Suppressor macrophage treated with lipopolysaccharide for 1 hour (primary cell): Measurements from ENCODE around the gene CLEC10A.
A peak's percentile ranks its signal among the peaks of the same experiment; 100 is the strongest.
"Not testable (repeated sequence)": the region's sequence is repeated elsewhere in the genome, so short reads cannot be mapped to it uniquely, and the experiment has no call there.

Source experiments
- DNase-seq, 3 donors: peaks; one replicate each; pipeline ENCODE4 v3.0.0-alpha.2; 2020 to 2022

Gene CLEC10A

GRCh38 chr17:7107795-7108559 lies 27.9 kb upstream of the CLEC10A start:
- DNase-seq, result no peak

- no peak for DNase-seq
Measured at GRCh38 chr17:7107012-7107754, 27.1 kb upstream of the CLEC10A start.

GRCh38 chr17:7102421-7102820 lies 22.4 kb upstream of the CLEC10A start:
- DNase-seq, result no peak

- DNase-seq, result no peak
Measured at GRCh38 chr17:7101531-7101930, 21.5 kb upstream of the CLEC10A start.

- not testable (repeated sequence) for DNase-seq
Measured at GRCh38 chr17:7100641-7101379, 20.8 kb upstream of the CLEC10A start.

- DNase-seq, result peak; percentile 39 to 50 (median 47)
Measured at GRCh38 chr17:7098802-7099459, 18.9 kb upstream of the CLEC10A start.

- peak in 1 of 3 donors; percentile 34 for DNase-seq
Measured at GRCh38 chr17:7097940-7098339, 17.9 kb upstream of the CLEC10A start.

GRCh38 chr17:7095625-7096024 lies 15.6 kb upstream of the CLEC10A start:
- peak; percentile 59 to 91 (median 86) for DNase-seq

- no peak for DNase-seq
Measured at GRCh38 chr17:7094652-7095019, 14.6 kb upstream of the CLEC10A start.

GRCh38 chr17:7091311-7092005 lies 11.4 kb upstream of the CLEC10A start:
- not testable (repeated sequence) for DNase-seq

GRCh38 chr17:7089570-7089969 lies 9.5 kb upstream of the CLEC10A start:
- DNase-seq, result not testable (repeated sequence)

- not testable (repeated sequence) for DNase-seq
Measured at GRCh38 chr17:7088442-7088841, 8.4 kb upstream of the CLEC10A start.

- peak; percentile 35 to 58 (median 55) for DNase-seq
Measured at GRCh38 chr17:7084088-7084487, 4.0 kb upstream of the CLEC10A start.

GRCh38 chr17:7083592-7083991 lies 3.5 kb upstream of the CLEC10A start:
- peak; percentile 62 to 79 (median 79) for DNase-seq

- no peak for DNase-seq
Measured at GRCh38 chr17:7081341-7082062, 1.5 kb upstream of the CLEC10A start.

- DNase-seq, result no peak
Measured at GRCh38 chr17:7080456-7081041, 498 bp upstream of the CLEC10A start.

GRCh38 chr17:7078711-7079110 lies 1.3 kb downstream of the CLEC10A start:
- DNase-seq, result no peak

- no peak for DNase-seq
Measured at GRCh38 chr17:7077911-7078546, 2.0 kb downstream of the CLEC10A start.

GRCh38 chr17:7074931-7075330 lies 5.1 kb downstream of the CLEC10A start:
- DNase-seq, result no peak

GRCh38 chr17:7072406-7072805 lies 7.6 kb downstream of the CLEC10A start:
- peak in 1 of 3 donors; percentile 21 for DNase-seq

GRCh38 chr17:7070712-7071111 lies 9.3 kb downstream of the CLEC10A start:
- no peak for DNase-seq
